B cell (primary cell): ENCODE measurements around the gene TMEM80. TPM values are rescaled to one million over a fixed set of nuclear protein-coding genes. Genes with fewer than 3 reads are reported as not detected.
"Not testable (repeated sequence)": the region's sequence is repeated elsewhere in the genome, so short reads cannot be mapped to it uniquely, and the experiment has no call there.

Experiments used
- ATAC-seq: fragments of 200-7000 bp; cut with Tn5 transposase; one replicate; pipeline ENCODE4 v1.10.0; 2021; ENCODE audit warnings: low read depth, mild to moderate bottlenecking, moderate number of reproducible peaks, moderate library complexity
- CTCF ChIA-PET: fragments of 350-600 bp; sonication (Branson Sonifier 250); formaldehyde crosslinking; loops from one replicate; lab custom pipeline; 2021; ENCODE audit warnings: antibody characterized with exemption, inconsistent platforms; lab: Charles Lee
- POLR2A ChIA-PET: fragments of 350-600 bp; sonication (Branson Sonifier 250); formaldehyde crosslinking; loops from one replicate; lab custom pipeline; 2021; ENCODE audit warnings: antibody characterized with exemption; lab: Charles Lee
- DNase-seq: peaks from one replicate; pipeline ENCODE4 v3.0.0; 2013
- H2AFZ ChIP-seq: 2 replicates; pipeline ENCODE4 v1.6.1; 2012; ENCODE audit warnings: mild to moderate bottlenecking, low read depth, low read length; ENCODE audit not compliant: insufficient read depth, poor library complexity, severe bottlenecking
- H3K27ac ChIP-seq, 2 donors: 1 replicate in 1 of 2; 2 replicates in 1 of 2; pipeline ENCODE4 v1.5.1; 2012 to 2013; ENCODE audit warnings: low read length in 2 of 2, mild to moderate bottlenecking in 2 of 2, moderate library complexity in 1 of 2
- H3K27me3 ChIP-seq, 4 experiments: fragments of 200-600 bp in 1 of 4; sonication (generic) in 1 of 4; replicated peaks in 1 of 4; 1 replicate in 2 of 4; 2 replicates in 2 of 4; pipeline versions ENCODE4 v1.6.1 to v1.7.0; 2013 to 2016; ENCODE audit warnings: low read length in 3 of 4, mild to moderate bottlenecking in 2 of 4, mixed read lengths in 1 of 4, moderate library complexity in 1 of 4; ENCODE audit not compliant: insufficient read depth in 4 of 4, control insufficient read depth in 3 of 4; ENCODE audit errors: control extremely low read depth in 1 of 4
- H3K36me3 ChIP-seq, 2 experiments: replicated peaks in 1 of 2; 1 replicate in 1 of 2; 2 replicates in 1 of 2; pipeline versions ENCODE4 v1.6.1 to v1.7.1; 2013; ENCODE audit warnings: low read length in 1 of 2; ENCODE audit not compliant: insufficient read depth in 2 of 2, control insufficient read depth in 1 of 2; ENCODE audit errors: control extremely low read depth in 1 of 2, extremely low read depth in 1 of 2
- H3K4me1 ChIP-seq, 2 donors: fragments of 200-600 bp in 1 of 2; sonication (generic) in 1 of 2; 1 replicate in 1 of 2; 2 replicates in 1 of 2; pipeline versions ENCODE4 v1.5.1 to v1.6.1; 2013 to 2017; ENCODE audit warnings: low read length in 2 of 2; ENCODE audit not compliant: control insufficient read depth in 2 of 2, insufficient read depth in 2 of 2
- H3K4me2 ChIP-seq: replicated peaks from 2 replicates; pipeline ENCODE3; 2012; ENCODE audit warnings: mild to moderate bottlenecking, low read depth, low read length; ENCODE audit not compliant: poor library complexity, severe bottlenecking
- H3K4me3 ChIP-seq, 5 experiments: fragments of 200-600 bp in 1 of 5; sonication (generic) in 1 of 5; 1 replicate in 3 of 5; 2 replicates in 2 of 5; pipeline versions ENCODE4 v1.5.1 to v1.7.0; 2011 to 2016; ENCODE audit warnings: low read length in 4 of 5, mild to moderate bottlenecking in 4 of 5, low read depth in 2 of 5, control low read depth in 1 of 5, moderate library complexity in 1 of 5; ENCODE audit not compliant: insufficient read depth in 1 of 5; ENCODE audit errors: control extremely low read depth in 1 of 5, extremely low read depth in 1 of 5
- H3K79me2 ChIP-seq: fragments of 200-600 bp; sonication (generic); one replicate; pipeline ENCODE4 v1.6.0; 2016; ENCODE audit warnings: low read length; ENCODE audit not compliant: control insufficient read depth, insufficient read depth
- H3K9ac ChIP-seq: fragments of 200-600 bp; sonication (generic); 2 replicates; pipeline ENCODE4 v1.6.1; 2017; ENCODE audit warnings: mild to moderate bottlenecking, low read length, moderate library complexity
- H3K9me3 ChIP-seq, 3 donors: one replicate each; pipeline versions ENCODE4 v1.6.1 to v1.7.1; 2013; ENCODE audit warnings: low read length in 2 of 3; ENCODE audit not compliant: control insufficient read depth in 2 of 3, insufficient read depth in 1 of 3; ENCODE audit errors: control extremely low read depth in 1 of 3
- H4K20me1 ChIP-seq: 2 replicates; pipeline ENCODE4 v1.6.0; 2012; ENCODE audit warnings: mild to moderate bottlenecking, low read length; ENCODE audit not compliant: insufficient read depth, control insufficient read depth, poor library complexity, severe bottlenecking
- H3K27ac Mint-ChIP-seq: one replicate; pipeline ENCODE4 v1.8.0; 2021; ENCODE audit warnings: mixed read lengths
- H3K27me3 Mint-ChIP-seq: one replicate; pipeline ENCODE4 v1.8.0; 2021; ENCODE audit warnings: mixed read lengths
- H3K4me1 Mint-ChIP-seq: one replicate; pipeline ENCODE4 v1.8.0; 2021; ENCODE audit warnings: mixed read lengths
- H3K4me3 Mint-ChIP-seq: one replicate; pipeline ENCODE4 v1.8.0; 2021; ENCODE audit warnings: mixed read lengths
- H3K9me3 Mint-ChIP-seq: one replicate; pipeline ENCODE4 v1.8.0; 2022; ENCODE audit warnings: mixed read lengths; ENCODE audit not compliant: insufficient read depth
- EZH2 ChIP-seq: IDR thresholded peaks from 2 replicates; pipeline ENCODE4 v1.6.1; 2012; ENCODE audit warnings: borderline replicate concordance, low read depth, mild to moderate bottlenecking, moderate library complexity, low read length; ENCODE audit not compliant: insufficient read depth, poor library complexity, severe bottlenecking
- WGBS: methylation state at CpG from one replicate; pipeline ENCODE4 v1.1.5; 2013; ENCODE audit warnings: missing lambda C conversion rate; ENCODE audit not compliant: insufficient coverage; 5-methylcytosine and 5-hydroxymethylcytosine counted together
- intact Hi-C: fragments of 100-400 bp; cut with micrococcal nuclease; formaldehyde crosslinking; loops from one replicate; pipeline ENCODE4 v1.10.0; 2022
- polyA plus RNA-seq: library from polyadenylated mRNA; depleted of rRNA; stranded (reverse); fragments of >200 nt; gene quantifications from 2 replicates; pipeline ENCODE4 v1.2.3, GENCODE V29; 2012
- total RNA-seq, 2 donors: library from RNA; stranded (reverse); fragments of 120-200 nt in 1 of 2; gene quantifications; 1 replicate in 1 of 2; 2 replicates in 1 of 2; pipeline versions ENCODE4 v1.2.3 to v1.2.4, GENCODE V29; 2013 to 2022
- TF ChIP-seq, protein P1 (sequence below): fragments of 200-600 bp; IDR thresholded peaks from one replicate; pipeline ENCODE4 v1.8.0; 2022; ENCODE audit warnings: antibody characterized with exemption, mild to moderate bottlenecking

TMEM80 gene
- total and polyA plus RNA-seq, 2 donors (not counting 1 experiment from before 2014, with no cell fraction given) = 72.5 to 84.1 TPM

DNA sequence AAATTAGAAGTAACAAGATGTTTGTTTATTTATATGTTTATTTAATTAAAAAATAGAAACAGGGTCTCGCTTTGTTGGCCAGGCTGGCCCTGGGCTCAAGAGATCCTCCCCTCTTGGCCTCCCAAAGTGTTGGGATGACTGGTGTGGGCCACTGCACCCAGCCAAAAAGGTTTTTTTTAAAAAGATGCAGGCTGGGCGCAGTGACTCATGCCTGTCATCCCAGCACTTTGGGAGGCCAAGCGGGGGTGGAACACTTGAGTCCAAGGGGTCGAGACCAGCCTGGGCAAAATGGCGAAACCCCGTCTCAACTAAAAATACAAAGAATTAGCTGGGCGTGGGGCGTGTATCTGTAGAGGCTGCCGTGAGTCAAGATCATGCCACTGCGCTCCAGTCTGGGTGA, 45.1 kb upstream of the TMEM80 start:
- Histone ChIP-seq H3K9ac (no peak overlapping the region), H3K27ac (no peak overlapping the region), H2AFZ (no peak overlapping the region), H3K4me3 (no peak overlapping the region), H3K4me1 (peaks cover 0 to 8% of the 10 kb centered on the region in 2 donors), H3K9me3 (no peaks in the 10 kb centered on the region), H4K20me1 (no peaks in the 10 kb centered on the region), H3K4me2 (no peak overlapping the region), H3K79me2 (no peaks in the 10 kb centered on the region), H3K27me3 (no peaks in the 10 kb centered on the region), H3K36me3 (peaks cover 0 to 11% of the 10 kb centered on the region in 2 experiments)
- ChIA-PET CTCF (no interaction called here), POLR2A (no interaction called here)
- Mint-ChIP-seq H3K27ac (no peak overlapping the region), H3K4me1 (peaks cover 2% of the 10 kb centered on the region), H3K4me3 (no peak overlapping the region), H3K27me3 (no peaks in the 10 kb centered on the region), H3K9me3 (no peaks in the 10 kb centered on the region)
- intact Hi-C loops = no loop called here
- no peak for TF ChIP-seq EZH2
- TF ChIP-seq, protein P1, sequence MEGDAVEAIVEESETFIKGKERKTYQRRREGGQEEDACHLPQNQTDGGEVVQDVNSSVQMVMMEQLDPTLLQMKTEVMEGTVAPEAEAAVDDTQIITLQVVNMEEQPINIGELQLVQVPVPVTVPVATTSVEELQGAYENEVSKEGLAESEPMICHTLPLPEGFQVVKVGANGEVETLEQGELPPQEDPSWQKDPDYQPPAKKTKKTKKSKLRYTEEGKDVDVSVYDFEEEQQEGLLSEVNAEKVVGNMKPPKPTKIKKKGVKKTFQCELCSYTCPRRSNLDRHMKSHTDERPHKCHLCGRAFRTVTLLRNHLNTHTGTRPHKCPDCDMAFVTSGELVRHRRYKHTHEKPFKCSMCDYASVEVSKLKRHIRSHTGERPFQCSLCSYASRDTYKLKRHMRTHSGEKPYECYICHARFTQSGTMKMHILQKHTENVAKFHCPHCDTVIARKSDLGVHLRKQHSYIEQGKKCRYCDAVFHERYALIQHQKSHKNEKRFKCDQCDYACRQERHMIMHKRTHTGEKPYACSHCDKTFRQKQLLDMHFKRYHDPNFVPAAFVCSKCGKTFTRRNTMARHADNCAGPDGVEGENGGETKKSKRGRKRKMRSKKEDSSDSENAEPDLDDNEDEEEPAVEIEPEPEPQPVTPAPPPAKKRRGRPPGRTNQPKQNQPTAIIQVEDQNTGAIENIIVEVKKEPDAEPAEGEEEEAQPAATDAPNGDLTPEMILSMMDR = no peak
- ATAC-seq (no peak), DNase-seq (no peak)
- 98% methylated on average over 8 of the region's 10 CpGs for WGBS

DNA sequence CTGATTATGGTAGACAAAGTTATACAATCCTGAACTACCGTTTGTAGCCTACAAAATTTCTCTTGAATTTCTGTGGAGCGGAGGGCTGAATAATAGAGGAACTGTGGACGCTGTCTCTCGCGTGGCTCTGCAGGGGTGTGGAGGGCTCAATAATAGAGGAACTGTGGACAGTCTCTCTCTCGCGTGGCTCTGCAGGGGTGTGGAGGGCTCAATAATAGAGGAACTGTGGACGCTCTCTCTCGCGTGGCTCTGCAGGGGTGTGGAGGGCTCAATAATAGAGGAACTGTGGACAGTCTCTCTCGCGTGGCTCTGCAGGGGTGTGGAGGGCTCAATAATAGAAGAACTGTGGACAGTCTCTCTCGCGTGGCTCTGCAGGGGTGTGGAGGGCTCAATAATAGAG, 42.5 kb upstream of the TMEM80 start:
- H3K27me3 ChIP-seq, H3K27ac ChIP-seq, H3K4me2 ChIP-seq, H3K4me1 ChIP-seq, H3K9me3 Mint-ChIP-seq, H2AFZ ChIP-seq, CTCF ChIA-PET, intact Hi-C loops, ATAC-seq, H3K27me3 Mint-ChIP-seq, H3K4me1 Mint-ChIP-seq, H3K79me2 ChIP-seq, H3K4me3 ChIP-seq, H3K9ac ChIP-seq, DNase-seq, H3K27ac Mint-ChIP-seq, H3K9me3 ChIP-seq, H4K20me1 ChIP-seq, H3K4me3 Mint-ChIP-seq: not testable (repeated sequence)
- WGBS = 97% methylated on average over 13 of the region's 14 CpGs
- peaks cover 0 to 14% of the 10 kb centered on the region in 2 experiments for H3K36me3 ChIP-seq
- POLR2A ChIA-PET = interaction anchor here (0.7 kb wide), 1 partner anchor 115 kb away, joined by 5 read pairs; no protein-coding TSS in a partner anchor
